ENCODE results near the gene GZF1.
A peak's percentile ranks its signal among the peaks of the same experiment; 100 is the strongest.

GZF1 gene

GRCh38 chr20:23407781-23408464 is 45.9 kb downstream of the GZF1 start:
- no peak for DNase-seq (ENCODE audit: low read depth)

- no peak for DNase-seq (ENCODE audit: low read depth)
These were observed 47.0 kb downstream of the GZF1 start for GRCh38 chr20:23408957-23409356.

GRCh38 chr20:23409800-23410199 is 47.8 kb downstream of the GZF1 start:
- DNase-seq (ENCODE audit: low read depth) = no peak

- no peak for DNase-seq (ENCODE audit: low read depth)
These were observed 49.1 kb downstream of the GZF1 start for GRCh38 chr20:23410916-23411695.

- DNase-seq (ENCODE audit: low read depth) = no peak
These were observed 50.0 kb downstream of the GZF1 start for GRCh38 chr20:23412026-23412425.

GRCh38 chr20:23413862-23414422 is 52.0 kb downstream of the GZF1 start:
- DNase-seq (ENCODE audit: low read depth) = no peak

- DNase-seq (ENCODE audit: low read depth) = no peak
These were observed 52.7 kb downstream of the GZF1 start for GRCh38 chr20:23414526-23415188.

GRCh38 chr20:23415555-23415954 is 53.6 kb downstream of the GZF1 start:
- DNase-seq (ENCODE audit: low read depth) = no peak

GRCh38 chr20:23415959-23416583 is 54.1 kb downstream of the GZF1 start:
- no peak for DNase-seq (ENCODE audit: low read depth)

- no peak for DNase-seq (ENCODE audit: low read depth)
These were observed 55.9 kb downstream of the GZF1 start for GRCh38 chr20:23417861-23418260.

GRCh38 chr20:23419657-23419994 is 57.6 kb downstream of the GZF1 start:
- DNase-seq (ENCODE audit: low read depth) = no peak

GRCh38 chr20:23419995-23420901 is 58.3 kb downstream of the GZF1 start:
- peak; percentile 34 for DNase-seq (ENCODE audit: low read depth)

GRCh38 chr20:23420943-23421931 is 59.3 kb downstream of the GZF1 start, which contains the start of gene NAPB:
Gene NAPB (minus strand): TSS chr20:23421488. CDS start chr20:23421402, 86 bp downstream.
- peak; percentile 88 for DNase-seq (ENCODE audit: low read depth)
